PFSK-1 (cell line): ENCODE results near the gene CRTAC1.
A peak's percentile ranks its signal among the peaks of the same experiment; 100 is the strongest.

Source experiments
- FOXP2 ChIP-seq: optimal IDR thresholded peaks from 2 replicates; pipeline ENCODE3; 2011; ENCODE audit warnings: borderline replicate concordance, control low read depth, inconsistent platforms; ENCODE audit not compliant: insufficient read depth; ENCODE audit errors: extremely low read length, extremely low read depth
- POLR2AphosphoS5 ChIP-seq: IDR thresholded peaks from 2 replicates; pipeline ENCODE4 v1.6.1; 2012; ENCODE audit warnings: low read depth, mild to moderate bottlenecking, control low read depth, low read length, moderate library complexity
- SIN3A ChIP-seq: IDR thresholded peaks from 2 replicates; pipeline ENCODE4 v1.6.1; 2012; ENCODE audit warnings: mild to moderate bottlenecking, low read length, moderate library complexity, borderline replicate concordance; ENCODE audit not compliant: insufficient read depth
- TAF1 ChIP-seq: IDR thresholded peaks from 2 replicates; pipeline ENCODE4 v1.6.1; 2012; ENCODE audit warnings: low read length, control low read depth, borderline replicate concordance; ENCODE audit not compliant: insufficient read depth
- TF ChIP-seq, protein P1 (sequence below), 2 experiments: IDR thresholded peaks; 2 replicates each; pipeline versions ENCODE4 v1.6.1 to v1.8.0; 2011 to 2012; ENCODE audit warnings: low read depth in 2 of 2, low read length in 2 of 2, control low read depth in 1 of 2, inconsistent platforms in 1 of 2, mild to moderate bottlenecking in 1 of 2, moderate library complexity in 1 of 2; ENCODE audit not compliant: insufficient read depth in 1 of 2

CRTAC1 gene

DNA sequence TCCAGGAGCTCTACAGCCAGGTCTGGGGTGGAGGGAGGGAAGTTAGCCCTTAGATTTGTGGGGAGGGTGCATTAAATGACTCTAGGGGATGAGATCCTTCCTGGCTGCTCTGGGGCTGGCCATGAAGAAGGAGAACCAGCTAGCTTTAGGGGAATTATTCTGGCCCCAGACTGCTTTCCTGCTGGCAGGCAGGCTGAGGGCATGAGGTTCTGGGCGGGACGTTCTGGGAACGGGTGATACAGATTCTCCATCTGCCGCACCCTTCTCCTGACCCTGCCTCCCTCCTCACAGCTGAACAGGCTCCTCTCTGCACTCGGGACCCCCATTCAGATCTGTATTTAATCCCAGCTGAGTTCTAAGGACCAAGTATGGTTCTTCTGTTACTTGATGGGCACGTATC lies 156.9 kb downstream of the CRTAC1 start:
- TF ChIP-seq, protein P1, sequence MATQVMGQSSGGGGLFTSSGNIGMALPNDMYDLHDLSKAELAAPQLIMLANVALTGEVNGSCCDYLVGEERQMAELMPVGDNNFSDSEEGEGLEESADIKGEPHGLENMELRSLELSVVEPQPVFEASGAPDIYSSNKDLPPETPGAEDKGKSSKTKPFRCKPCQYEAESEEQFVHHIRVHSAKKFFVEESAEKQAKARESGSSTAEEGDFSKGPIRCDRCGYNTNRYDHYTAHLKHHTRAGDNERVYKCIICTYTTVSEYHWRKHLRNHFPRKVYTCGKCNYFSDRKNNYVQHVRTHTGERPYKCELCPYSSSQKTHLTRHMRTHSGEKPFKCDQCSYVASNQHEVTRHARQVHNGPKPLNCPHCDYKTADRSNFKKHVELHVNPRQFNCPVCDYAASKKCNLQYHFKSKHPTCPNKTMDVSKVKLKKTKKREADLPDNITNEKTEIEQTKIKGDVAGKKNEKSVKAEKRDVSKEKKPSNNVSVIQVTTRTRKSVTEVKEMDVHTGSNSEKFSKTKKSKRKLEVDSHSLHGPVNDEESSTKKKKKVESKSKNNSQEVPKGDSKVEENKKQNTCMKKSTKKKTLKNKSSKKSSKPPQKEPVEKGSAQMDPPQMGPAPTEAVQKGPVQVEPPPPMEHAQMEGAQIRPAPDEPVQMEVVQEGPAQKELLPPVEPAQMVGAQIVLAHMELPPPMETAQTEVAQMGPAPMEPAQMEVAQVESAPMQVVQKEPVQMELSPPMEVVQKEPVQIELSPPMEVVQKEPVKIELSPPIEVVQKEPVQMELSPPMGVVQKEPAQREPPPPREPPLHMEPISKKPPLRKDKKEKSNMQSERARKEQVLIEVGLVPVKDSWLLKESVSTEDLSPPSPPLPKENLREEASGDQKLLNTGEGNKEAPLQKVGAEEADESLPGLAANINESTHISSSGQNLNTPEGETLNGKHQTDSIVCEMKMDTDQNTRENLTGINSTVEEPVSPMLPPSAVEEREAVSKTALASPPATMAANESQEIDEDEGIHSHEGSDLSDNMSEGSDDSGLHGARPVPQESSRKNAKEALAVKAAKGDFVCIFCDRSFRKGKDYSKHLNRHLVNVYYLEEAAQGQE (IDR thresholded peaks at IDR 0.05; ENCODE audit: insufficient read depth in 1 of 2, low read depth in 2 of 2, low read length in 2 of 2) = no peak
- TF ChIP-seq POLR2AphosphoS5 (no peak), TAF1 (no peak), FOXP2 (no peak), SIN3A (no peak)

DNA sequence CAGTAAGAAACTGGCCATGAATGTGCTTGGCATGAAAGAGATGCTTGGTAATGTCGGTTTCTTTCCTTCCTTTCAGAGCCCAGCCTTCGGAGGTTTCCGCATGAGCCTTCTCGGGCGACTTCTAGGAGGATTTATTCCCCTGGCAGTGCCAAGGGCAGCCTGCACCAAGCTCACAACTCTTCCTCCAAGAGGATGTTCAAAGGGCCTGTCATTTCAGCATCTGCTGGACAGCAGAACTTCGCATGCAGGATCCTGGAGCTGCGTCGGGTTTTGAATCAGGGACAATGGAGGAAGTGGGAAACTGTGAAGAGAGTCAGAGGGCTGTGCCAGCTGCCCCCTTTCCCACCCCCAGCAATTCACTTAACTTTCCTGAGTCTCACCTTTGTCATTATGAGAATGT lies 159.4 kb downstream of the CRTAC1 start:
- TF ChIP-seq FOXP2 (no peak), TAF1 (no peak), POLR2AphosphoS5 (no peak), SIN3A (no peak)
- TF ChIP-seq, protein P1 (IDR thresholded peaks at IDR 0.05; ENCODE audit: insufficient read depth in 1 of 2, low read depth in 2 of 2, low read length in 2 of 2) = no peak

DNA sequence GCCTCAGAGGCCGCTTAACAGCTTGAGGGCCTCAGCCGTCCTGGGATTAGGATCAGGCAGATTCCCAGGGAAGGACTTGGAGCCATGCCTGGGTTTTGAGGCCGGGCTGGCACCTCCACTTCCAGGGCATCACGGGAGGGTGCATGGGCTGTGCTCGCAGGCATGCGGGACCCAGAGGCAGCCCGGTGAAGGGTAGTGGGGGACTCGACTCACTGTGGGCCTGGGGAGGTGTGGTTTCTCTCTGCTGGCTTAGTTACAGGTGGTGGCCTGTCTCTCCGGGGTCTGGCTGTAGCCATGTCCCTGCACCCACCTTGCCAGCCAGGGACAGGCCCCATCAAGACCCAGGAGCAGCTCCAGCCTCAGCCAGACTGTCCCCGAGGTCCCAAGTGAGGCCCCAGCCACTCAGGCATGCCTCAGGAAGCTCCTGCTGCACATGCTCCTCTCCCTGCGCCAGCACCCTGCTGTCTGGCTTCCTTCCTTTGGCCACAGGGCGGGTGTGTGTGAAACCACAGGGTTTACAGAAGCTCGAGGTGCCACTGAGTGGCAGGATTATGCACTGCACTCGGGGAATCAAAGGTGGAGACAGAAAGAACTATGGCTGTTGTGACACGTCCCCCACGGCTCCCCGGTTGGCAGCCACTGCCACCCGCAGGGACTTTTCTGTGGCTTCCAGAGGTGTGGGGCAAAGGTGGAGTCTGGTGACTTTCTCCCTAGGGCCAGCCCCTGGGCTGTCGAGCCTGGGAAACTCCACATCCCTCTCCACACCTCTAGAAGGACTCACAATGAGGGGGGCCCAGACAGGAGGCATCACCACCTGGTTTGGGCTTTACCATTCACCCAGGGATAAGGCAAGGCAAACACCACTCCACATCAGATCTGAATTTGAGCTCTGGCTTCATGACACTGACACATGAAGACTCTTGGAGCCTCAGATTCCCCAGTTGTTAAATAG lies 161.1 kb downstream of the CRTAC1 start:
- TF ChIP-seq POLR2AphosphoS5 (0 out of 2 replicates have a peak, but pooled peaks have one; percentile 55), SIN3A (no peak)
- TF ChIP-seq, protein P1 (IDR thresholded peaks at IDR 0.05; ENCODE audit: insufficient read depth in 1 of 2, low read depth in 2 of 2, low read length in 2 of 2) = peak in 1 of 2 experiments; percentile 34; a peak in 1 of 4 replicates

DNA sequence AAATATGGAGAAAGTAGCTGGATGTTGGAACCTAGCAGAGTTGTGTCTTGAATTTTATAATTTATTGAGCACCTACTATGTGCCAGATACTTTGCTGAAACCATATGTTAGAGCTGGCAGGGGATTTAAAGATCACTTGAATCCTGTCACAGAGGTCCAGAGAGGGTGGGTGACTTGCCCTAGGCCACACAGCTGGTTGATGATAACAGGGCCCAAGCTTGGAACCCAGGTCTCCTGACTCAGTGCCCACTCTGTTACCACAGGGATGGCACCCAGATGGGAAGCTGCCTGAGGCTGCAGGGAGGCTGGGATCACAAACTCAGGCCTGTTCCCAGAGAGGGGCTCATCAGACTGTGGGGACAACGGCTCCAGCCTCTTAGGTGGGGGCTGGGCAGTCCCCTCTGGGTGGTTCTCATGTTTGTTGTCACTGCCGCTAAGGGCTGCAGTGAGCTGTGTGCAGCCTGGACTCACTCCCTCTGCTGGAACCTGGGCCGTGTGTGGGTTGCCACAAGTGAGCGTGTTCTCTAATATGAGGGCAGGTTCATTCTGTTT lies 162.2 kb downstream of the CRTAC1 start:
- TF ChIP-seq, protein P1 (IDR thresholded peaks at IDR 0.05; ENCODE audit: insufficient read depth in 1 of 2, low read depth in 2 of 2, low read length in 2 of 2) = no peak
- TF ChIP-seq SIN3A (no peak), POLR2AphosphoS5 (no peak), TAF1 (no peak), FOXP2 (no peak)

DNA sequence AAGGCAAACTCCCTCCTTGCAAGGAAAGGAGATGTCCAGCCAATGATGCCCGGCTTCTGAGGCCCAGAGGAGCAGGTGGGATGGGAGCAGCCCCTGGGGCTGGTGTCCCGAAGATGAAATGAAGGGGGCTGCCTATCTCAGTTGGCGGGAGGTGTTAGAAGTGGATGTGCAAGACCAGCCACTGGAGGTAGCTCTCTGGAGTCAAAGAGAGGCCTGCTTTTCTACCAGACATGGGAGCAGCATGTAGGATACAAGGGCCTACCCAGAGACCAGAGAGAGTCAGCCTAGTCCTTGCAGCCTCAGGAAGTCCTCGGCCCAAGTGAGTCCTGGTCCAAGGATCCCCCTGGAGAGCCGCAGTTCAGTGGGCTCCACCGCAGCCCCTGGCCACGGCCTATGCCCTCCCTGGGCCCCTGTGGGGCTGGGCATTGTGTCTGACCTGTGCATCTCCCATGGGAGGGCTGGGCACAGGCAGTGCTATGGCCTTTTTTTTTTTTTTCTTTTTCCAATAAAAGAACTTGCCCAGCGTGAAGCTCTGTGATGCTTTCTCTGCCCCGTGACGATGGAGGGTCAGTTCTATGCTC lies 163.1 kb downstream of the CRTAC1 start:
- TF ChIP-seq, protein P1 (IDR thresholded peaks at IDR 0.05; ENCODE audit: insufficient read depth in 1 of 2, low read depth in 2 of 2, low read length in 2 of 2) = no peak
- TF ChIP-seq TAF1 (no peak), FOXP2 (no peak), POLR2AphosphoS5 (no peak), SIN3A (no peak)
